ENCODE measurements around the gene FGF13.

The FGF13 gene

DNA sequence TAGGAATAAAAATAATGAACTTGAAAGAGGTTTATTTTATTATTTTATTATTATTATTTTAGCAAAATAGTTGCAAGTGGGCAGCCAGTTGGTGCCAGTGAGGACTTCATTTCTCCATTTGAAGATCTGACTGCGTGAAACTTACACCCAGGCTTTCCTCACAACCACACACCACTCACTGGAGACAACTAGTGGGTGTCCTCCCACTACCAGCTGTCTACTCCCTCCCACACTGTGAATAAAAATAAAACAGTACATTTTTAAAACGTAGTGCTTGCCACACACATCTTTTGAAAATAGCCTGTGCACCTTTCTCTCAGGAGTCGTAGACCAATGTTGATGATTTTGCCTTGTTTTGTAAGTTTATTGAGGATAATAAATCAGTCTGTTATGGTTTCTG is 7.4 kb downstream of the FGF13 start:
- Histone ChIP-seq H3K4me1 (ENCODE audit: control insufficient read depth, low read length) (no peaks in the 10 kb centered on the region), H3K9me3 (ENCODE audit: control insufficient read depth, insufficient read depth, low read length) (no peaks in the 10 kb centered on the region), H3K4me2 (ENCODE audit: low read length) (no peak overlapping the region), H3K27me3 (ENCODE audit: control insufficient read depth, low read length) (no peaks in the 10 kb centered on the region), H4K20me1 (ENCODE audit: control insufficient read depth, insufficient read depth, low read depth, low read length) (no peaks in the 10 kb centered on the region), H3K36me3 (ENCODE audit: control insufficient read depth, low read length) (no peaks in the 10 kb centered on the region), H3F3A (ENCODE audit: control insufficient read depth, insufficient read depth) (no peaks in the 10 kb centered on the region), H3K9me2 (replicated peaks; ENCODE audit: control insufficient read depth, low read length) (no peaks in the 10 kb centered on the region), H3K4me3 (ENCODE audit: low read length) (no peak overlapping the region), H3K27ac (ENCODE audit: low read depth, low read length) (no peak overlapping the region), H3K79me2 (ENCODE audit: control insufficient read depth, low read length) (no peaks in the 10 kb centered on the region)
- TF ChIP-seq, protein P1, sequence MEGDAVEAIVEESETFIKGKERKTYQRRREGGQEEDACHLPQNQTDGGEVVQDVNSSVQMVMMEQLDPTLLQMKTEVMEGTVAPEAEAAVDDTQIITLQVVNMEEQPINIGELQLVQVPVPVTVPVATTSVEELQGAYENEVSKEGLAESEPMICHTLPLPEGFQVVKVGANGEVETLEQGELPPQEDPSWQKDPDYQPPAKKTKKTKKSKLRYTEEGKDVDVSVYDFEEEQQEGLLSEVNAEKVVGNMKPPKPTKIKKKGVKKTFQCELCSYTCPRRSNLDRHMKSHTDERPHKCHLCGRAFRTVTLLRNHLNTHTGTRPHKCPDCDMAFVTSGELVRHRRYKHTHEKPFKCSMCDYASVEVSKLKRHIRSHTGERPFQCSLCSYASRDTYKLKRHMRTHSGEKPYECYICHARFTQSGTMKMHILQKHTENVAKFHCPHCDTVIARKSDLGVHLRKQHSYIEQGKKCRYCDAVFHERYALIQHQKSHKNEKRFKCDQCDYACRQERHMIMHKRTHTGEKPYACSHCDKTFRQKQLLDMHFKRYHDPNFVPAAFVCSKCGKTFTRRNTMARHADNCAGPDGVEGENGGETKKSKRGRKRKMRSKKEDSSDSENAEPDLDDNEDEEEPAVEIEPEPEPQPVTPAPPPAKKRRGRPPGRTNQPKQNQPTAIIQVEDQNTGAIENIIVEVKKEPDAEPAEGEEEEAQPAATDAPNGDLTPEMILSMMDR (IDR thresholded peaks at IDR 0.05; ENCODE audit: low read depth, low read length, poor library complexity, severe bottlenecking): no peak
- no peak for TF ChIP-seq EZH2phosphoT487 (IDR thresholded peaks at IDR 0.05; ENCODE audit: borderline replicate concordance, low read length)

DNA sequence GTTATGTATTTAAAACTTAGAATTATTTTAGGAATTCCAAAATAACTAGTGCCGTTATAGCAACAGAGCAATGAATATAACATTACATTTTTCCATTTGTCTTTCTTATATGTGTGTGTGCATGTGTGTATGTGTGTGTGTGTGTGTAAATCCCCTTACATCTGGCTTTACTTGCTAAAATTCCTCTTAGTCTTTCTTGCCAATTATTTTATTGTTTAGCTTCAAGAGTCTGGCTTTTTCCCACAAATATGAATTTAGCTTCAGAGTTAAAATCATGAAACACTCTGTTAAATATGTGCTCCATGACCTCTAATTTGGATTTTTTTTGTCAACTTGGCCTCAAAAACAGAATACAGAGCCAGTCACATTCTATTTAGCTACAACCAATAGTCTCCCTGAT is 18.9 kb downstream of the FGF13 start:
- Histone ChIP-seq H3K27me3 (ENCODE audit: control insufficient read depth, low read length) (no peaks in the 10 kb centered on the region), H3K9me3 (ENCODE audit: control insufficient read depth, insufficient read depth, low read length) (no peaks in the 10 kb centered on the region), H3K36me3 (ENCODE audit: control insufficient read depth, low read length) (no peaks in the 10 kb centered on the region), H4K20me1 (ENCODE audit: control insufficient read depth, insufficient read depth, low read depth, low read length) (no peaks in the 10 kb centered on the region), H3K27ac (ENCODE audit: low read depth, low read length) (no peak overlapping the region), H3K4me1 (ENCODE audit: control insufficient read depth, low read length) (no peaks in the 10 kb centered on the region), H3K9me2 (replicated peaks; ENCODE audit: control insufficient read depth, low read length) (no peaks in the 10 kb centered on the region), H3K4me2 (ENCODE audit: low read length) (no peak overlapping the region), H3K79me2 (ENCODE audit: control insufficient read depth, low read length) (no peaks in the 10 kb centered on the region), H3F3A (ENCODE audit: control insufficient read depth, insufficient read depth) (no peaks in the 10 kb centered on the region), H3K4me3 (ENCODE audit: low read length) (no peak overlapping the region)
- TF ChIP-seq, protein P1 (IDR thresholded peaks at IDR 0.05; ENCODE audit: low read depth, low read length, poor library complexity, severe bottlenecking): no peak
- TF ChIP-seq EZH2phosphoT487 (IDR thresholded peaks at IDR 0.05; ENCODE audit: borderline replicate concordance, low read length): no peak

DNA sequence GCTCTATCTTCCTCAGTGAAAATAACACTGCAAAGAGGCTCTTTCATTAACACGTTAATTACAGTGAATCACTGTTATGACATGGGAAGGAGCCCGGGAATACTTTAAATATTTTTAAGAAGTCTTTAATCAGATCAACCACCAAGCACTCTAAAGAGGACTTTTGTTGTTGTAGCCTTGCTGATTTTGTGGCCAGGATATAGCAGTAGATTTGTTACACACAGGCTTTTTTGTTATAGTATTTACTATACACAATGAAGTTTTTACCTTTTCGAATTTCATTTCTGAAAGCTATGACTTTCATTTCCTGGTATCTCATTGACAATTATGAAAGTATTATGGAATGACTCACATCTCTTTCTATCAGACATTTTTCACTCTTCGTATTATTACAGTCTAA is 20.3 kb downstream of the FGF13 start:
- H3K4me2 ChIP-seq (ENCODE audit: low read length): no peak overlapping the region
- TF ChIP-seq EZH2phosphoT487 (IDR thresholded peaks at IDR 0.05; ENCODE audit: borderline replicate concordance, low read length): no peak
- TF ChIP-seq, protein P1 (IDR thresholded peaks at IDR 0.05; ENCODE audit: low read depth, low read length, poor library complexity, severe bottlenecking): no peak

DNA sequence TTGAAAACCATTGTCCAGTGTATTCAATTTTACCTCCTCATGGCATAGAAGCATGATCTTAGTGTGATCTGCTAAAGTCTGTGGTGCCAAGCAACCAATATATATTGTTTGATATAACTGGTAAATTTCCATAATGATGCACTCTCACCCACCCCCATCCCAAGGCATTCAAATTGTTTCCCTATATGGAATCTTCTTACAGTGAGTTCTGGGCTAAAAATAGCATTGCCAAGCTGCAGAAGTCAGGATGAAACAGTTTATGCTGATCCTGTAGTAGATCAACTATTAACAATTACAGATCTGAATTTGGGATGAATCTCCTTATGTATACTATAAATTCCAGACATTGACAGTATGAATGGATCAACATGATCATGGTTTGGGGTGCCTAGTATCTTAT is 20.9 kb downstream of the FGF13 start:
- H3K9me2 ChIP-seq (replicated peaks; ENCODE audit: control insufficient read depth, low read length): no peaks in the 10 kb centered on the region
- no peaks in the 10 kb centered on the region for H3K36me3 ChIP-seq (ENCODE audit: control insufficient read depth, low read length)
- H4K20me1 ChIP-seq (ENCODE audit: control insufficient read depth, insufficient read depth, low read depth, low read length): no peaks in the 10 kb centered on the region
- H3K79me2 ChIP-seq (ENCODE audit: control insufficient read depth, low read length): no peaks in the 10 kb centered on the region
- H3K9me3 ChIP-seq (ENCODE audit: control insufficient read depth, insufficient read depth, low read length): no peaks in the 10 kb centered on the region
- H3K4me1 ChIP-seq (ENCODE audit: control insufficient read depth, low read length): no peaks in the 10 kb centered on the region
- no peak overlapping the region for H3K4me2 ChIP-seq (ENCODE audit: low read length)
- no peak overlapping the region for H3K27ac ChIP-seq (ENCODE audit: low read depth, low read length)
- no peaks in the 10 kb centered on the region for H3K27me3 ChIP-seq (ENCODE audit: control insufficient read depth, low read length)
- TF ChIP-seq, protein P1 (IDR thresholded peaks at IDR 0.05; ENCODE audit: low read depth, low read length, poor library complexity, severe bottlenecking): no peak
- TF ChIP-seq EZH2phosphoT487 (IDR thresholded peaks at IDR 0.05; ENCODE audit: borderline replicate concordance, low read length): no peak
- no peak overlapping the region for H3K4me3 ChIP-seq (ENCODE audit: low read length)
- no peaks in the 10 kb centered on the region for H3F3A ChIP-seq (ENCODE audit: control insufficient read depth, insufficient read depth)

More for the DNA sequence above, 20.3 kb downstream of the FGF13 start:
- Histone ChIP-seq H4K20me1 (ENCODE audit: control insufficient read depth, insufficient read depth, low read depth, low read length) (no peaks in the 10 kb centered on the region), H3K36me3 (ENCODE audit: control insufficient read depth, low read length) (no peaks in the 10 kb centered on the region), H3K9me2 (replicated peaks; ENCODE audit: control insufficient read depth, low read length) (no peaks in the 10 kb centered on the region), H3K4me1 (ENCODE audit: control insufficient read depth, low read length) (no peaks in the 10 kb centered on the region), H3K27ac (ENCODE audit: low read depth, low read length) (no peak overlapping the region), H3K4me3 (ENCODE audit: low read length) (no peak overlapping the region), H3K9me3 (ENCODE audit: control insufficient read depth, insufficient read depth, low read length) (no peaks in the 10 kb centered on the region), H3F3A (ENCODE audit: control insufficient read depth, insufficient read depth) (no peaks in the 10 kb centered on the region), H3K79me2 (ENCODE audit: control insufficient read depth, low read length) (no peaks in the 10 kb centered on the region), H3K27me3 (ENCODE audit: control insufficient read depth, low read length) (no peaks in the 10 kb centered on the region)

All from DOHH2 (cell line).